WTC11 (cell line): ENCODE results near the gene ERBB4. TPM values are rescaled to one million over a fixed set of nuclear protein-coding genes. Genes with fewer than 3 reads are reported as not detected.

Source experiments
- ATAC-seq: fragments of 200-7000 bp; cut with Tn5 transposase; 2 replicates; pipeline ENCODE4 v1.10.0; 2021; ENCODE audit warnings: mild to moderate bottlenecking, moderate library complexity
- CTCF ChIA-PET: fragments of 300-600 bp; sonication (Branson Sonifier 250); formaldehyde crosslinking; loops from one replicate; lab custom pipeline; 2021; ENCODE audit warnings: antibody characterized with exemption; lab: Charles Lee
- POLR2A ChIA-PET: fragments of 350-600 bp; sonication (Branson Sonifier 250); formaldehyde crosslinking; loops from one replicate; lab custom pipeline; 2021; ENCODE audit warnings: antibody characterized with exemption; lab: Charles Lee
- DNase-seq: peaks from one replicate; pipeline ENCODE4 v3.0.0; 2021; ENCODE audit warnings: low spot score
- H3K27ac Mint-ChIP-seq: 2 replicates; pipeline ENCODE4 v1.8.0; 2021; ENCODE audit warnings: mixed read lengths
- H3K27me3 Mint-ChIP-seq: 2 replicates; pipeline ENCODE4 v1.8.0; 2021; ENCODE audit warnings: low read depth, mild to moderate bottlenecking, moderate library complexity, mixed read lengths
- H3K36me3 Mint-ChIP-seq: 2 replicates; pipeline ENCODE4 v1.8.0; 2021; ENCODE audit warnings: mixed read lengths
- H3K4me1 Mint-ChIP-seq: 2 replicates; pipeline ENCODE4 v1.8.0; 2022; ENCODE audit warnings: mixed read lengths
- H3K4me3 Mint-ChIP-seq: 2 replicates; pipeline ENCODE4 v1.8.0; 2021; ENCODE audit warnings: mild to moderate bottlenecking, moderate library complexity, mixed read lengths
- H3K9me3 Mint-ChIP-seq: 2 replicates; pipeline ENCODE4 v1.8.0; 2021; ENCODE audit warnings: mixed read lengths
- AR ChIP-seq: fragments of 250-450 bp; sonication (Bioruptor Pico); IDR thresholded peaks from 2 replicates; pipeline ENCODE4 v1.9.0; 2021; ENCODE audit warnings: mild to moderate bottlenecking
- E2F4 ChIP-seq: sonication (generic); formaldehyde crosslinking; IDR thresholded peaks from 2 replicates; pipeline ENCODE4 v1.8.1; 2022; ENCODE audit warnings: low read depth, mild to moderate bottlenecking, moderate library complexity, missing genetic modification reagents, borderline replicate concordance
- ETV6 ChIP-seq: sonication (generic); formaldehyde crosslinking; IDR thresholded peaks from 2 replicates; pipeline ENCODE4 v1.8.1; 2022; ENCODE audit warnings: mild to moderate bottlenecking, missing genetic modification reagents
- GTF2I ChIP-seq: fragments of 250-450 bp; sonication (Bioruptor Pico); conservative IDR thresholded peaks from 2 replicates; pipeline ENCODE4 v1.4.0; 2021; ENCODE audit warnings: mild to moderate bottlenecking
- IRF2 ChIP-seq: sonication (generic); formaldehyde crosslinking; IDR thresholded peaks from 2 replicates; pipeline ENCODE4 v1.8.0; 2022; ENCODE audit warnings: low read depth, missing genetic modification reagents, borderline replicate concordance
- MXD4 ChIP-seq: fragments of 250-450 bp; sonication (Bioruptor Pico); IDR thresholded peaks from 2 replicates; pipeline ENCODE4 v1.8.0; 2021; ENCODE audit warnings: mild to moderate bottlenecking, moderate library complexity, borderline replicate concordance
- OVOL2 ChIP-seq: fragments of 250-450 bp; sonication (Bioruptor Pico); IDR thresholded peaks from 2 replicates; pipeline ENCODE4 v1.9.0; 2021; ENCODE audit warnings: mild to moderate bottlenecking, borderline replicate concordance
- PRRX2 ChIP-seq: fragments of 250-450 bp; sonication (Bioruptor Pico); IDR thresholded peaks from 2 replicates; pipeline ENCODE4 v1.8.0; 2021; ENCODE audit warnings: mild to moderate bottlenecking
- RORB ChIP-seq: fragments of 250-450 bp; sonication (Bioruptor Pico); IDR thresholded peaks from 2 replicates; pipeline ENCODE4 v1.9.0; 2021; ENCODE audit warnings: mild to moderate bottlenecking
- SP1 ChIP-seq: sonication (generic); formaldehyde crosslinking; conservative IDR thresholded peaks from 2 replicates; pipeline ENCODE4 v1.8.1; 2022; ENCODE audit warnings: missing genetic modification reagents
- ZNF281 ChIP-seq: sonication (generic); formaldehyde crosslinking; IDR thresholded peaks from 2 replicates; pipeline ENCODE4 v1.8.0; 2023; ENCODE audit warnings: mild to moderate bottlenecking, missing genetic modification reagents
- ZNF396 ChIP-seq: fragments of 250-450 bp; sonication (Bioruptor Pico); IDR thresholded peaks from 2 replicates; pipeline ENCODE4 v1.8.0; 2021; ENCODE audit warnings: mild to moderate bottlenecking, moderate library complexity, borderline replicate concordance
- ZNF416 ChIP-seq: fragments of 250-450 bp; sonication (Bioruptor Pico); IDR thresholded peaks from 2 replicates; pipeline ENCODE4 v1.9.0; 2021; ENCODE audit warnings: mild to moderate bottlenecking, inconsistent platforms
- ZNF423 ChIP-seq: fragments of 250-450 bp; sonication (Bioruptor Pico); IDR thresholded peaks from 2 replicates; pipeline ENCODE4 v2.1.2; 2022; ENCODE audit warnings: mild to moderate bottlenecking, moderate library complexity
- ZNF512 ChIP-seq: sonication (generic); formaldehyde crosslinking; IDR thresholded peaks from 2 replicates; pipeline ENCODE4 v1.8.1; 2022; ENCODE audit warnings: missing genetic modification reagents, borderline replicate concordance
- ZNF532 ChIP-seq: fragments of 250-450 bp; sonication (Bioruptor Pico); IDR thresholded peaks from 2 replicates; pipeline ENCODE4 v1.9.0; 2021; ENCODE audit warnings: mild to moderate bottlenecking, borderline replicate concordance
- total RNA-seq: library from RNA; stranded (reverse); gene quantifications from 3 replicates; pipeline ENCODE4 v1.2.3, GENCODE V29; 2021
- TF ChIP-seq, protein P1 (sequence below): fragments of 200-600 bp; IDR thresholded peaks from 2 replicates; pipeline ENCODE4 v1.8.0; 2022; ENCODE audit warnings: antibody characterized with exemption
- TF ChIP-seq, protein P2 (sequence below): sonication (generic); formaldehyde crosslinking; IDR thresholded peaks from 2 replicates; pipeline ENCODE4 v1.8.1; 2023; ENCODE audit warnings: mild to moderate bottlenecking, missing genetic modification reagents, moderate library complexity

ERBB4 gene
- total RNA-seq, 1 experiment from 2014 or later: 1.6 TPM

DNA sequence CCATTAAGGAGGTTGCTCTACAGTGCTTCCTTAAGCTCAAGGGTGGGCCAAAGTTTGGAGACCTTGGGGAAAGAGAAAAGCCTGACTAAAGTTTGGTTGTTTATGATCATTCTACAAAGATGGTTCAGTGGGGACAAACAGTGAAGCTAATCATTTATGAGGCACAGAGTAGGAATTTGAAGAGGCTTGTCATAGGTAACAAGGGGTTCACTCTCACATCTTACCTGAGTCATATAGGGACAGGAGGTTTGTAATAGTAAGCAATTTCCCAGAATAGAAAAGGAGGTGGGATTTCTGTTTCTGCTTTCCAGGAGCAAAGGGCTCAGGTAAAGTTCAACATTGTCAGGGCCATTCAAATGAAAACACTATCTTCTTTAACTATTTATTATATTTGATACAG, 1194.3 kb downstream of the ERBB4 start:
- no peak overlapping the region for H3K27ac Mint-ChIP-seq
- no peak for ATAC-seq
- ChIA-PET CTCF (interaction anchor here (0.6 kb wide), 1 partner anchor 13 kb away, joined by 7 read pairs; no protein-coding TSS in a partner anchor), POLR2A (no interaction called here)
- H3K4me3 Mint-ChIP-seq: no peak overlapping the region
- H3K27me3 Mint-ChIP-seq: no peaks in the 10 kb centered on the region
- H3K36me3 Mint-ChIP-seq: peaks cover 14% of the 10 kb centered on the region
- TF ChIP-seq ZNF423 (CRISPR knock-in tag): no peak
- TF ChIP-seq, protein P1, sequence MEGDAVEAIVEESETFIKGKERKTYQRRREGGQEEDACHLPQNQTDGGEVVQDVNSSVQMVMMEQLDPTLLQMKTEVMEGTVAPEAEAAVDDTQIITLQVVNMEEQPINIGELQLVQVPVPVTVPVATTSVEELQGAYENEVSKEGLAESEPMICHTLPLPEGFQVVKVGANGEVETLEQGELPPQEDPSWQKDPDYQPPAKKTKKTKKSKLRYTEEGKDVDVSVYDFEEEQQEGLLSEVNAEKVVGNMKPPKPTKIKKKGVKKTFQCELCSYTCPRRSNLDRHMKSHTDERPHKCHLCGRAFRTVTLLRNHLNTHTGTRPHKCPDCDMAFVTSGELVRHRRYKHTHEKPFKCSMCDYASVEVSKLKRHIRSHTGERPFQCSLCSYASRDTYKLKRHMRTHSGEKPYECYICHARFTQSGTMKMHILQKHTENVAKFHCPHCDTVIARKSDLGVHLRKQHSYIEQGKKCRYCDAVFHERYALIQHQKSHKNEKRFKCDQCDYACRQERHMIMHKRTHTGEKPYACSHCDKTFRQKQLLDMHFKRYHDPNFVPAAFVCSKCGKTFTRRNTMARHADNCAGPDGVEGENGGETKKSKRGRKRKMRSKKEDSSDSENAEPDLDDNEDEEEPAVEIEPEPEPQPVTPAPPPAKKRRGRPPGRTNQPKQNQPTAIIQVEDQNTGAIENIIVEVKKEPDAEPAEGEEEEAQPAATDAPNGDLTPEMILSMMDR: no peak
- TF ChIP-seq ZNF532 (CRISPR knock-in tag): no peak
- TF ChIP-seq GTF2I (CRISPR knock-in tag): no peak
- TF ChIP-seq ZNF416 (CRISPR knock-in tag): no peak
- TF ChIP-seq, protein P2, sequence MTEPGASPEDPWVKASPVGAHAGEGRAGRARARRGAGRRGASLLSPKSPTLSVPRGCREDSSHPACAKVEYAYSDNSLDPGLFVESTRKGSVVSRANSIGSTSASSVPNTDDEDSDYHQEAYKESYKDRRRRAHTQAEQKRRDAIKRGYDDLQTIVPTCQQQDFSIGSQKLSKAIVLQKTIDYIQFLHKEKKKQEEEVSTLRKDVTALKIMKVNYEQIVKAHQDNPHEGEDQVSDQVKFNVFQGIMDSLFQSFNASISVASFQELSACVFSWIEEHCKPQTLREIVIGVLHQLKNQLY (CRISPR knock-in tag): no peak
- no peak for TF ChIP-seq ZNF396
- no peak for TF ChIP-seq E2F4
- no peak for TF ChIP-seq OVOL2 (CRISPR knock-in tag)
- TF ChIP-seq RORB (CRISPR knock-in tag): no peak
- no peak for TF ChIP-seq MXD4 (CRISPR knock-in tag)
- peaks cover 19% of the 10 kb centered on the region for H3K9me3 Mint-ChIP-seq
- peaks cover 32% of the 10 kb centered on the region for H3K4me1 Mint-ChIP-seq
- no peak for DNase-seq

DNA sequence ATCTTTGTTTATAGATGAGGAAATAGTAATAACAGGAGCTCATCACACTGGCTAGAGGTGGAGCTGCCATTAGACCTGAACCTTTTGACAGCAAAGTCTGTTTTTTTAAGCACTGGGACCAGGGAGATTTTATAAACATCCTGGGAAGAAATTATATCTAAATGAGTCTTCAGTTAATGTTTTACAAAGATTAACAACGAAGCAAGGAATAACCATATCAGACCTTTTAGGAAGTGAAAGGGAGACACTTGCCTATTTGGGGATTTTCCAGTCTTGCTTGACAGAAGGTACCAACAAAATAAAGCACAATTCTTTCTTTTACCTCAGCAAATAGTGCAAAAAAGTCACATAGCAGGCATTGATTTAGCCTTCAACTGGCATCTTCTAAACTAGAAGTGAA, 1205.2 kb downstream of the ERBB4 start:
- POLR2A ChIA-PET: no interaction called here
- H3K27me3 Mint-ChIP-seq: peaks cover 41% of the 10 kb centered on the region

More for the DNA sequence above, 1205.2 kb downstream of the ERBB4 start:
- H3K27ac Mint-ChIP-seq: no peak overlapping the region
- CTCF ChIA-PET: no interaction called here
- TF ChIP-seq GTF2I (CRISPR knock-in tag): no peak
- TF ChIP-seq MXD4 (CRISPR knock-in tag): no peak
- TF ChIP-seq AR (CRISPR knock-in tag): no peak
- TF ChIP-seq ZNF281 (CRISPR knock-in tag): no peak
- TF ChIP-seq ETV6 (CRISPR knock-in tag): no peak
- TF ChIP-seq PRRX2 (CRISPR knock-in tag): no peak
- no peak for TF ChIP-seq IRF2 (CRISPR knock-in tag)
- no peak for TF ChIP-seq ZNF512 (CRISPR knock-in tag)
- TF ChIP-seq OVOL2 (CRISPR knock-in tag): no peak
- no peak for TF ChIP-seq RORB (CRISPR knock-in tag)
- TF ChIP-seq SP1 (CRISPR knock-in tag): no peak
- H3K9me3 Mint-ChIP-seq: peaks cover 16% of the 10 kb centered on the region
- peaks cover 36% of the 10 kb centered on the region for H3K4me1 Mint-ChIP-seq
- H3K4me3 Mint-ChIP-seq: no peak overlapping the region
- ATAC-seq (no peak), DNase-seq (no peak)
- no peaks in the 10 kb centered on the region for H3K36me3 Mint-ChIP-seq
